NB4 (cell line): ENCODE data around the gene CCDC24.

ENCODE experiments used
- DNase-seq: peaks from one replicate; pipeline ENCODE4 v3.0.0; 2010; ENCODE audit warnings: low read depth
- H3K4me3 ChIP-seq: one replicate; pipeline ENCODE4 v1.5.1; 2011; ENCODE audit warnings: mild to moderate bottlenecking, low read depth, low read length, moderate library complexity
- MYC ChIP-seq: IDR thresholded peaks from 2 replicates; pipeline ENCODE4 v1.6.1; 2011; ENCODE audit warnings: low read depth, low read length
- POLR2A ChIP-seq: IDR thresholded peaks from 2 replicates; pipeline ENCODE4 v1.6.1; 2011; ENCODE audit warnings: mild to moderate bottlenecking; ENCODE audit not compliant: insufficient read length; ENCODE audit errors: extremely low read depth
- TF ChIP-seq, protein P1 (sequence below): IDR thresholded peaks from one replicate; pipeline ENCODE4 v1.5.1; 2012; ENCODE audit warnings: low read depth, low read length
- TF ChIP-seq, protein P2 (sequence below): IDR thresholded peaks from 2 replicates; pipeline ENCODE4 v1.6.1; 2011; ENCODE audit warnings: low read depth, low read length

Gene CCDC24

GRCh38 chr1:43990271-43991199 is 864 bp upstream of the CCDC24 start:
- H3K4me3 ChIP-seq = peak overlapping the region; percentile 59
- TF ChIP-seq POLR2A (no peak), MYC (no peak)
- TF ChIP-seq, protein P1, sequence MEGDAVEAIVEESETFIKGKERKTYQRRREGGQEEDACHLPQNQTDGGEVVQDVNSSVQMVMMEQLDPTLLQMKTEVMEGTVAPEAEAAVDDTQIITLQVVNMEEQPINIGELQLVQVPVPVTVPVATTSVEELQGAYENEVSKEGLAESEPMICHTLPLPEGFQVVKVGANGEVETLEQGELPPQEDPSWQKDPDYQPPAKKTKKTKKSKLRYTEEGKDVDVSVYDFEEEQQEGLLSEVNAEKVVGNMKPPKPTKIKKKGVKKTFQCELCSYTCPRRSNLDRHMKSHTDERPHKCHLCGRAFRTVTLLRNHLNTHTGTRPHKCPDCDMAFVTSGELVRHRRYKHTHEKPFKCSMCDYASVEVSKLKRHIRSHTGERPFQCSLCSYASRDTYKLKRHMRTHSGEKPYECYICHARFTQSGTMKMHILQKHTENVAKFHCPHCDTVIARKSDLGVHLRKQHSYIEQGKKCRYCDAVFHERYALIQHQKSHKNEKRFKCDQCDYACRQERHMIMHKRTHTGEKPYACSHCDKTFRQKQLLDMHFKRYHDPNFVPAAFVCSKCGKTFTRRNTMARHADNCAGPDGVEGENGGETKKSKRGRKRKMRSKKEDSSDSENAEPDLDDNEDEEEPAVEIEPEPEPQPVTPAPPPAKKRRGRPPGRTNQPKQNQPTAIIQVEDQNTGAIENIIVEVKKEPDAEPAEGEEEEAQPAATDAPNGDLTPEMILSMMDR = peak; percentile 7
- TF ChIP-seq, protein P2, sequence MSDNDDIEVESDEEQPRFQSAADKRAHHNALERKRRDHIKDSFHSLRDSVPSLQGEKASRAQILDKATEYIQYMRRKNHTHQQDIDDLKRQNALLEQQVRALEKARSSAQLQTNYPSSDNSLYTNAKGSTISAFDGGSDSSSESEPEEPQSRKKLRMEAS = no peak
- DNase-seq = no peak

GRCh38 chr1:43991200-43991475 is 261 bp upstream of the CCDC24 start:
- peak overlapping the region; percentile 59 for H3K4me3 ChIP-seq
- TF ChIP-seq POLR2A (no peak), MYC (no peak)
- TF ChIP-seq, protein P2 = no peak
- TF ChIP-seq, protein P1 = no peak
- DNase-seq = no peak

DNA sequence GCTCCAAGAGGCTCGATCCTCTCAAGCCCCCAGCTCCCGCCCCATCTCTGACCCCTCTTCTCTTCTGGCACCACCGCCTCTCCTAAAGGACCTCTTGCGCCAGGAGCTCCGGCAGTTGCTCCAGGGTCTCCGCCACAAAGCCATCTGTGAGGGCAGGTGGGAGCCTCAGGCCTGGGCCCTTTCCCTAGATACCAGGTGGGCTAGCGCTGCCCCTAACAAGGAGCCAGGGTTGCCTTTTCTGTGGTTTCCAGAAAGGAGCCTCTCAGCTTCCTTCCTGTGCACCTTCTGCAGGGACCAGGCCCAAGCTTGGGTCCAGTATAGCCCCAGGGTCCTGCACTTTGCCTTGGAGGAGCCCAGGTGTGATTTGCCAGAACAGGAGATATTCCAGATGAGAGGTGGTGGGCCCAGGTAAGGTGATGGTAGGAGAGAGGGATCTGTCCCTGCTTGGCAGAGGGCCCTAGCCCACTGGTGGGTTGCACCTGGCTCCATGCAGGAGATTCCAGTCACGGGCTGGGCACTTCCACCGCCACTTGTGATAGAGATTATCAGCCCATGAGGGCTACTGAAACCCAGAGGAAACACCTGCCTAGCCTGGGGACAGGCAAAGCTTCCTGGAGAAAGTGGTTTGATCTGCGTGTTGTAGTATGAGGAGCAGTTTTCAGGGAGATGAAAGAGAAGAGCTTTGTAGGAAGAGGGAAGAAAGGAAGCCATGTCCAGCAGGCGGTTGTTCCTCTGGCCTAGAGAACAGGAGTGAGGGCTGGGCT is 1.0 kb downstream of the CCDC24 start:
- peak overlapping the region; percentile 59 for H3K4me3 ChIP-seq
- TF ChIP-seq POLR2A (no peak), MYC (no peak)
- TF ChIP-seq, protein P2 = no peak
- TF ChIP-seq, protein P1 = no peak
- DNase-seq = no peak

GRCh38 chr1:43993206-43993914 is 2.0 kb downstream of the CCDC24 start:
- no peak overlapping the region for H3K4me3 ChIP-seq
- TF ChIP-seq, protein P1 = no peak
- TF ChIP-seq, protein P2 = no peak
- no peak for TF ChIP-seq MYC
- no peak for TF ChIP-seq POLR2A
- DNase-seq = no peak

DNA sequence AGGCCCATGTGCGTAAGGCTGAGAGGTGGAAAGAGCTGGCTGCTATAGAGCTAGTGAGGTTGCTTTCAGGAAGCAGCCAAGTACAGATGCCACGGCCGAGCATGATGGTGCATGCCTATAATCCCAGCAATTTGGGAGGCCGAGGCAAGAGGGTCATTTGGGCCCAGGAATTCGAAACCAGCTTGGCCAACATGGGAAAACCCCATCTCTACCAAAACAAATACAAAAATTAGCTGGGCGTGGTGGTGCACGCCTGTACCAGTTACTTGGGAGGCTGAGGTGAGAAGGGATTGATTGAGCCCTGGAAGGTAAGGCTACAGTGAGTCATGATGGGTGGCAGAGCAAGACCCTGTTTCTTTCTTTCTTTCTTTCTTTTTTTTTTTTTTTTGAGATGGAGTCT is 2.7 kb downstream of the CCDC24 start:
- no peak overlapping the region for H3K4me3 ChIP-seq
- no peak for DNase-seq
- TF ChIP-seq, protein P1 = no peak
- TF ChIP-seq, protein P2 = no peak
- no peak for TF ChIP-seq MYC
- no peak for TF ChIP-seq POLR2A
